K562 (cell line): ENCODE results near the gene AMOTL1. TPM values are rescaled to one million over a fixed set of nuclear protein-coding genes. Genes with fewer than 3 reads are reported as not detected.

Source experiments
- BRD9 ChIP-seq: fragments of 450-650 bp; IDR thresholded peaks from 2 replicates; pipeline ENCODE4 v1.6.1; 2018; ENCODE audit warnings: low read depth; ENCODE audit not compliant: partially characterized antibody
- CAMTA2 ChIP-seq: fragments of 250-450 bp; sonication (Bioruptor Pico); conservative IDR thresholded peaks from 2 replicates; pipeline ENCODE4 v1.5.1; 2022
- CREBBP ChIP-seq: IDR thresholded peaks from one replicate; pipeline ENCODE4 v1.6.1; 2012; ENCODE audit warnings: low read depth, mild to moderate bottlenecking, control low read depth, inconsistent platforms, low read length
- LEF1 ChIP-seq: fragments of 450-650 bp; IDR thresholded peaks from 2 replicates; pipeline ENCODE4 v1.6.1; 2016; ENCODE audit warnings: mild to moderate bottlenecking
- NCOR1 ChIP-seq: fragments of 450-650 bp; IDR thresholded peaks from 2 replicates; pipeline ENCODE4 v1.6.1; 2016; ENCODE audit warnings: mild to moderate bottlenecking, moderate library complexity
- NR2F6 ChIP-seq: fragments of 450-650 bp; formaldehyde crosslinking; IDR thresholded peaks from 2 replicates; pipeline ENCODE4 v1.4.0; 2020; ENCODE audit warnings: mild to moderate bottlenecking
- RBM14 ChIP-seq: fragments of 200-400 bp; formaldehyde crosslinking; IDR thresholded peaks from 2 replicates; pipeline ENCODE4 v1.6.1; 2018; ENCODE audit warnings: low read depth, mild to moderate bottlenecking, low read length, moderate library complexity, borderline replicate concordance; ENCODE audit not compliant: insufficient read depth
- RBM34 ChIP-seq: fragments of 200-400 bp; formaldehyde crosslinking; IDR thresholded peaks from 2 replicates; pipeline ENCODE4 v1.6.1; 2018; ENCODE audit warnings: low read length, borderline replicate concordance; ENCODE audit not compliant: insufficient read depth
- RCOR1 ChIP-seq, 2 experiments: IDR thresholded peaks; 2 replicates each; pipeline ENCODE4 v1.6.1; 2012; ENCODE audit warnings: low read depth in 2 of 2, low read length in 2 of 2, borderline replicate concordance in 1 of 2, improper control_type of control experiment in 1 of 2
- TBP ChIP-seq: optimal IDR thresholded peaks from 2 replicates; pipeline ENCODE3; 2011; ENCODE audit warnings: low read depth, low read length, improper control_type of control experiment
- ZBTB8A ChIP-seq: fragments of 450-650 bp; IDR thresholded peaks from 2 replicates; pipeline ENCODE4 v1.6.1; 2018; ENCODE audit warnings: mild to moderate bottlenecking, moderate library complexity; ENCODE audit not compliant: partially characterized antibody
- ZNF217 ChIP-seq: sonication (generic); formaldehyde crosslinking; IDR thresholded peaks from 2 replicates; pipeline ENCODE4 v1.8.0; 2022; ENCODE audit warnings: mild to moderate bottlenecking, missing genetic modification reagents
- polyA plus RNA-seq, 8 experiments: library from polyadenylated mRNA; depleted of rRNA in 4 of 8; stranded (reverse) in 5 of 8; unstranded in 3 of 8; fragments of >200 nt; fragmentation: Nextera tagmentation in 2 of 8; fragmentation: Illumina TruSeq in 1 of 8; extraction: Ambion mirVana in 2 of 8; extraction: Trizol in 1 of 8; gene quantifications; 2 replicates each; pipeline versions ENCODE4 v1.2.1 to v1.2.3, GENCODE V29; 2011 to 2014; ENCODE audit warnings: inconsistent platforms in 1 of 8, missing spikeins in 1 of 8
- total RNA-seq, 7 experiments: library from RNA; depleted of rRNA in 6 of 7; stranded (reverse); fragments of >200 nt in 6 of 7; fragmentation: Illumina TruSeq in 2 of 7; extraction: Trizol in 2 of 7; gene quantifications; 2 replicates each; pipeline versions ENCODE4 v1.2.1 to v1.2.3, GENCODE V29; 2011 to 2021; ENCODE audit warnings: low replicate concordance in 1 of 7
- TF ChIP-seq, protein P1 (sequence below), 2 experiments: fragments of 450-650 bp; formaldehyde crosslinking in 1 of 2; IDR thresholded peaks; 2 replicates each; pipeline versions ENCODE4 v1.4.0 to v1.6.1; 2014 to 2020; ENCODE audit warnings: mild to moderate bottlenecking in 2 of 2, borderline replicate concordance in 1 of 2, low read depth in 1 of 2
- TF ChIP-seq, protein P2 (sequence below): fragments of 250-450 bp; sonication (Bioruptor Pico); IDR thresholded peaks from 2 replicates; pipeline ENCODE4 v1.9.0; 2021; ENCODE audit warnings: mild to moderate bottlenecking, inconsistent platforms
- TF ChIP-seq, protein P3 (sequence below): fragments of 250-450 bp; sonication (Bioruptor Pico); IDR thresholded peaks from 2 replicates; pipeline ENCODE4 v1.5.0; 2020; ENCODE audit warnings: mild to moderate bottlenecking, borderline replicate concordance

Gene AMOTL1
- total and polyA plus RNA-seq, 9 of the 15 experiments (the other 6 are each of a cell fraction or from before 2014, with no cell fraction given) = 4.0 to 35.4 (median 14.0) TPM

DNA sequence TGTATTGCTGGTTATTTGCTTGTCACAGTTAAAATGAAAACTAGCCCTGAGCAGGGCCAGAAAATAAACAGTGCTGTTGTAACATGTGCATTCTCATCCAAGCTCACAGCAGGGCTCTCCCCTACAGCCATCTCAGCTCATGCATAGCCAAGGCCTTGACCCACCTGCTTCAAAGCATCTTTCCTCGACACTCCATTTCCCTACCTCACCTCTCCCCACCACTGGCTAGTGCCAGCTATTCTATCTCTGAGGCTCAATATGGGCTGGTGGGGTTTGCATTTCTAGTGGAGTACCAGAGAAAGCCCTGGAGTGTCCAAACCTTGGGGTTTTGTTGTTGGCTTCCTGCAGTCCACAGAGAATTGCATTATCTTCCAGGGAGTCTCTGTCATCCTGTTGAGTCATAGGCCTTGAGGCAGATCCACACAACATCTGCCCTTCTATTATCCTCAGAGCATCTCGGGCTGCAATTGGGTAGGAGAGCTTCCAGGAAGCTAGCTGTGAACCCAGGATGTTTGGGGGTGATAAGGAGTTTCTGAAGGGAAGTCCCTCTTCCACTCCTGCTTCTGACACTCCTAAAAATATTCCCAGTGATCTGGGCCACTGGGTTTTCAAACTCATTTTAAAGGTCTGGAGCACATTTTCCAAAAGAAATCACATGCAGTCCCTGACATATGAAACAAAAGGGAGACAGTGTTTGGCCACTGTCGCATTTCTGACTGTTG is 36.1 kb upstream of the AMOTL1 start (continued):
- no peak for TF ChIP-seq RBM14
- no peak for TF ChIP-seq NR2F6 (CRISPR knock-in tag)
- TF ChIP-seq LEF1 = peak; percentile 28; the same call in 1 of the 2 replicates
- TF ChIP-seq CREBBP = no peak
- TF ChIP-seq BRD9 = no peak
- TF ChIP-seq TBP = no peak
- TF ChIP-seq, protein P1, sequence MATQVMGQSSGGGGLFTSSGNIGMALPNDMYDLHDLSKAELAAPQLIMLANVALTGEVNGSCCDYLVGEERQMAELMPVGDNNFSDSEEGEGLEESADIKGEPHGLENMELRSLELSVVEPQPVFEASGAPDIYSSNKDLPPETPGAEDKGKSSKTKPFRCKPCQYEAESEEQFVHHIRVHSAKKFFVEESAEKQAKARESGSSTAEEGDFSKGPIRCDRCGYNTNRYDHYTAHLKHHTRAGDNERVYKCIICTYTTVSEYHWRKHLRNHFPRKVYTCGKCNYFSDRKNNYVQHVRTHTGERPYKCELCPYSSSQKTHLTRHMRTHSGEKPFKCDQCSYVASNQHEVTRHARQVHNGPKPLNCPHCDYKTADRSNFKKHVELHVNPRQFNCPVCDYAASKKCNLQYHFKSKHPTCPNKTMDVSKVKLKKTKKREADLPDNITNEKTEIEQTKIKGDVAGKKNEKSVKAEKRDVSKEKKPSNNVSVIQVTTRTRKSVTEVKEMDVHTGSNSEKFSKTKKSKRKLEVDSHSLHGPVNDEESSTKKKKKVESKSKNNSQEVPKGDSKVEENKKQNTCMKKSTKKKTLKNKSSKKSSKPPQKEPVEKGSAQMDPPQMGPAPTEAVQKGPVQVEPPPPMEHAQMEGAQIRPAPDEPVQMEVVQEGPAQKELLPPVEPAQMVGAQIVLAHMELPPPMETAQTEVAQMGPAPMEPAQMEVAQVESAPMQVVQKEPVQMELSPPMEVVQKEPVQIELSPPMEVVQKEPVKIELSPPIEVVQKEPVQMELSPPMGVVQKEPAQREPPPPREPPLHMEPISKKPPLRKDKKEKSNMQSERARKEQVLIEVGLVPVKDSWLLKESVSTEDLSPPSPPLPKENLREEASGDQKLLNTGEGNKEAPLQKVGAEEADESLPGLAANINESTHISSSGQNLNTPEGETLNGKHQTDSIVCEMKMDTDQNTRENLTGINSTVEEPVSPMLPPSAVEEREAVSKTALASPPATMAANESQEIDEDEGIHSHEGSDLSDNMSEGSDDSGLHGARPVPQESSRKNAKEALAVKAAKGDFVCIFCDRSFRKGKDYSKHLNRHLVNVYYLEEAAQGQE (IDR thresholded peaks at IDR 0.05; ENCODE audit: borderline replicate concordance) = no peak; the same call in 1 of the 2 replicates
- TF ChIP-seq, protein P1 (CRISPR knock-in tag; IDR thresholded peaks at IDR 0.05; ENCODE audit: low read depth) = no peak
- TF ChIP-seq RCOR1 (IDR thresholded peaks at IDR 0.05; ENCODE audit: borderline replicate concordance in 1 of 2, low read depth in 2 of 2, low read length in 2 of 2) = peak in 1 of 2 experiments; percentile 83; a peak in 2 of 4 replicates
- TF ChIP-seq ZNF217 = no peak
- TF ChIP-seq, protein P2, sequence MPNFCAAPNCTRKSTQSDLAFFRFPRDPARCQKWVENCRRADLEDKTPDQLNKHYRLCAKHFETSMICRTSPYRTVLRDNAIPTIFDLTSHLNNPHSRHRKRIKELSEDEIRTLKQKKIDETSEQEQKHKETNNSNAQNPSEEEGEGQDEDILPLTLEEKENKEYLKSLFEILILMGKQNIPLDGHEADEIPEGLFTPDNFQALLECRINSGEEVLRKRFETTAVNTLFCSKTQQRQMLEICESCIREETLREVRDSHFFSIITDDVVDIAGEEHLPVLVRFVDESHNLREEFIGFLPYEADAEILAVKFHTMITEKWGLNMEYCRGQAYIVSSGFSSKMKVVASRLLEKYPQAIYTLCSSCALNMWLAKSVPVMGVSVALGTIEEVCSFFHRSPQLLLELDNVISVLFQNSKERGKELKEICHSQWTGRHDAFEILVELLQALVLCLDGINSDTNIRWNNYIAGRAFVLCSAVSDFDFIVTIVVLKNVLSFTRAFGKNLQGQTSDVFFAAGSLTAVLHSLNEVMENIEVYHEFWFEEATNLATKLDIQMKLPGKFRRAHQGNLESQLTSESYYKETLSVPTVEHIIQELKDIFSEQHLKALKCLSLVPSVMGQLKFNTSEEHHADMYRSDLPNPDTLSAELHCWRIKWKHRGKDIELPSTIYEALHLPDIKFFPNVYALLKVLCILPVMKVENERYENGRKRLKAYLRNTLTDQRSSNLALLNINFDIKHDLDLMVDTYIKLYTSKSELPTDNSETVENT (CRISPR knock-in tag) = no peak
- TF ChIP-seq CAMTA2 = no peak
- no peak for TF ChIP-seq RBM34
- peak; percentile 23; the same call in 1 of the 2 replicates for TF ChIP-seq NCOR1
- TF ChIP-seq, protein P3, sequence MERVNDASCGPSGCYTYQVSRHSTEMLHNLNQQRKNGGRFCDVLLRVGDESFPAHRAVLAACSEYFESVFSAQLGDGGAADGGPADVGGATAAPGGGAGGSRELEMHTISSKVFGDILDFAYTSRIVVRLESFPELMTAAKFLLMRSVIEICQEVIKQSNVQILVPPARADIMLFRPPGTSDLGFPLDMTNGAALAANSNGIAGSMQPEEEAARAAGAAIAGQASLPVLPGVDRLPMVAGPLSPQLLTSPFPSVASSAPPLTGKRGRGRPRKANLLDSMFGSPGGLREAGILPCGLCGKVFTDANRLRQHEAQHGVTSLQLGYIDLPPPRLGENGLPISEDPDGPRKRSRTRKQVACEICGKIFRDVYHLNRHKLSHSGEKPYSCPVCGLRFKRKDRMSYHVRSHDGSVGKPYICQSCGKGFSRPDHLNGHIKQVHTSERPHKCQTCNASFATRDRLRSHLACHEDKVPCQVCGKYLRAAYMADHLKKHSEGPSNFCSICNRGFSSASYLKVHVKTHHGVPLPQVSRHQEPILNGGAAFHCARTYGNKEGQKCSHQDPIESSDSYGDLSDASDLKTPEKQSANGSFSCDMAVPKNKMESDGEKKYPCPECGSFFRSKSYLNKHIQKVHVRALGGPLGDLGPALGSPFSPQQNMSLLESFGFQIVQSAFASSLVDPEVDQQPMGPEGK = peak; percentile 45; the same call in 1 of the 2 replicates
- TF ChIP-seq ZBTB8A = no peak
